Measurements from ENCODE around the gene RANBP3. TPM values are rescaled to one million over a fixed set of nuclear protein-coding genes. Genes with fewer than 3 reads are reported as not detected.
A peak's percentile ranks its signal among the peaks of the same experiment; 100 is the strongest.

The RANBP3 gene
- total RNA-seq, 6 experiments from 2014 or later: 57.6 to 80.9 (median 70.4) TPM

DNA sequence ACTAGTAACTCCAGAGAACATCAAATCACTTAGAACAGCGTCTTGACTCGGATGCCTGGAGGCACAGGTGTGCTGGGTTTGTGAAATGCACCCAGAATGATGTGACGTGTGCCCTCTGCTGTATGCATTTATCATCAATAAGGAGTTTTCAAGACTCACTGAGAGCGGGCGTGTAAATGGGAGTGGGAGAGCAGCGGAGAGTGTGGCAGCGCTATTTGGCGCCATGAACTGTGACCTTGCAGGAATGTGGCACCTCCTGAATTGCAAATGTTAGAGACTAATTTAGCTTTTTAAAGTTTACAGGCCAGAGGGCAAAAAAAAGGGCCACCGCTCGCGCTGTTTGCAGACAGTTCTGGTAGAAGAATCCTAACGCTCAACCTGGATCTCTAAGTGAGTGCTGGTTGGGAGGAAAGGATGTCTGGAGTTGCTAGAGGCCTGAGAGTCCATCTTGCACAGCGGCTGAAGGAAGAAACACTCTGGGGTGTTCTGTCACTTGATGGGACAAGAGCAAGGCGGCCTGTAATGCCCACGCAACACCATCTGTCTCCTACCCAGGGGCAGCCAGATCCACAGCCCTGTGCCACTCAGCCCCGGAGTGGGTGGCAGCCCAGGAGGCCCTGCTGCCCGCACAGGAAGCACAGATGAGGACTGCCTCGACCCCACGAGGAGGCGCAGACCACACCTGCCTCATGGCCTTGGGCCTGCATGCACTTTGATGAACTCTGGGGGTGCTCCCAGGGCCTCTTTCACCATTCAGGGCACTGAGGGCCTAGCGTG, 19.7 kb downstream of the RANBP3 start:
- Mint-ChIP-seq H3K27me3 (ENCODE audit: insufficient read depth) (peaks cover 1% of the 10 kb centered on the region), H3K4me3 (no peak overlapping the region), H3K9me3 (no peaks in the 10 kb centered on the region), H3K27ac (no peak overlapping the region), H3K4me1 (ENCODE audit: low read depth) (peaks cover 66% of the 10 kb centered on the region), H3K36me3 (ENCODE audit: low read depth) (peaks cover 5% of the 10 kb centered on the region; the same call in 1 of the 2 replicates)
- TF ChIP-seq, protein P1, sequence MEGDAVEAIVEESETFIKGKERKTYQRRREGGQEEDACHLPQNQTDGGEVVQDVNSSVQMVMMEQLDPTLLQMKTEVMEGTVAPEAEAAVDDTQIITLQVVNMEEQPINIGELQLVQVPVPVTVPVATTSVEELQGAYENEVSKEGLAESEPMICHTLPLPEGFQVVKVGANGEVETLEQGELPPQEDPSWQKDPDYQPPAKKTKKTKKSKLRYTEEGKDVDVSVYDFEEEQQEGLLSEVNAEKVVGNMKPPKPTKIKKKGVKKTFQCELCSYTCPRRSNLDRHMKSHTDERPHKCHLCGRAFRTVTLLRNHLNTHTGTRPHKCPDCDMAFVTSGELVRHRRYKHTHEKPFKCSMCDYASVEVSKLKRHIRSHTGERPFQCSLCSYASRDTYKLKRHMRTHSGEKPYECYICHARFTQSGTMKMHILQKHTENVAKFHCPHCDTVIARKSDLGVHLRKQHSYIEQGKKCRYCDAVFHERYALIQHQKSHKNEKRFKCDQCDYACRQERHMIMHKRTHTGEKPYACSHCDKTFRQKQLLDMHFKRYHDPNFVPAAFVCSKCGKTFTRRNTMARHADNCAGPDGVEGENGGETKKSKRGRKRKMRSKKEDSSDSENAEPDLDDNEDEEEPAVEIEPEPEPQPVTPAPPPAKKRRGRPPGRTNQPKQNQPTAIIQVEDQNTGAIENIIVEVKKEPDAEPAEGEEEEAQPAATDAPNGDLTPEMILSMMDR (IDR thresholded peaks at IDR 0.05): no peak
- no peak for DNase-seq

DNA sequence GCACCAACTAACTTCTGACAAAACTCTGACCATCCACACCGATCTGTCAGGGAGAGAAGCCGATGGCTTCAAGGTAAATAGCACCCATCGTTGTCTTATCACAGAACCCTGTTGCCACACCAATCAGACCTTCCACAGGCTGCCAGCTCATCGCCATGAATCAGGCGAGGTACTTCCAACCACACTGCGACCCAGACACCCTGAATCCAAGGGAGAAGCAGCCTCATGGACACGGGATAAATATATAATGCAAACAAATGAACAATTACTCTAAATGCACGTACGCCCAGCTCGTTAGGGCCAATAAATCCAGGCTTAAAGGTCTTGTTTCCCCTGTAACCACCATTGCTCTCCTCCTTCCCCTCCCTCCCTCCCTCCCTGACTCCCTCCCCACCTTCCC, 20.8 kb downstream of the RANBP3 start:
- H3K27me3 Mint-ChIP-seq (ENCODE audit: insufficient read depth): peaks cover 1% of the 10 kb centered on the region
- peaks cover 69% of the 10 kb centered on the region for H3K4me1 Mint-ChIP-seq (ENCODE audit: low read depth)
- no peak overlapping the region for H3K27ac Mint-ChIP-seq
- H3K36me3 Mint-ChIP-seq (ENCODE audit: low read depth): peaks cover 5% of the 10 kb centered on the region; the same call in 1 of the 2 replicates
- no peaks in the 10 kb centered on the region for H3K9me3 Mint-ChIP-seq
- no peak overlapping the region for H3K4me3 Mint-ChIP-seq
- TF ChIP-seq, protein P1 (IDR thresholded peaks at IDR 0.05): no peak
- DNase-seq: peak; percentile 32

DNA sequence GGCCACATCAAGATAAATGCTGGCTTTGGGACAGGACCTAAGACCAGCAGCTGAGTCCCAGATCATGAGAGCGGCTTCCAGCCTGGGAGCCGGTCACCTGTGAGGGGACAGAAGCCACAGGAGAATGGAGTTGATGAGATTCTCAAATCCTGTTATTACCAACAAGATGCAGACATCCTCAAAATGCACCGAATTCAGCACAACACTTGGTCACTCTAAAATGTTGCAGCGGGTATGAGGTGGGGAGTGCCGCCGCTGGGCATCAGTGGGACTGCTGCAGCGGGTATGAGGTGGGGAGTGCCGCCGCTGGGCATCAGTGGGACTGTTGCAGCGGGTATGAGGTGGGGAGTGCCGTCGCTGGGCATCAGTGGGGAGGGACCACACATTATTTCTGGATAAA, 21.2 kb downstream of the RANBP3 start:
- DNase-seq: no peak
- H3K27ac Mint-ChIP-seq: no peak overlapping the region
- TF ChIP-seq, protein P1 (IDR thresholded peaks at IDR 0.05): no peak
- peaks cover 5% of the 10 kb centered on the region; the same call in 1 of the 2 replicates for H3K36me3 Mint-ChIP-seq (ENCODE audit: low read depth)
- peaks cover 64% of the 10 kb centered on the region for H3K4me1 Mint-ChIP-seq (ENCODE audit: low read depth)
- no peaks in the 10 kb centered on the region for H3K9me3 Mint-ChIP-seq
- peaks cover 1% of the 10 kb centered on the region for H3K27me3 Mint-ChIP-seq (ENCODE audit: insufficient read depth)
- H3K4me3 Mint-ChIP-seq: no peak overlapping the region

DNA sequence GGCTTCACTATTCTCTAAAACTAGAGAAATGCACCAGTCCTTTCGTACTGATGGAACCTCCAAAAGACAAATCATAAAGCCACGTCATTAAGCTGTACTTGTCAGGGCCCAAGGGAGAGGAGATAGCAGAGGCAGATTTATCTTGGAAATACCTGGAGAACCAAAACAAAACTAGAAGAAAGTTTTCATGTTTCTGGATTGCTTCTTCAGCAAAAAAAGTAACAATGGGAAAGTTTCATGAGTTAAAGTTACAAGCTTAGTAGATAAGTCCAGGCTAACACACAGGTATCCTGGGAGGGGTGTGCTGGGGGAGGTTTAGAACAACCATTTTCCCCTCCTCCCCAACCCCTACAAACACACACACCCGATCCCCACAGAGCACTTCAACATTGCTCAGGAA, 21.6 kb downstream of the RANBP3 start:
- TF ChIP-seq, protein P1 (IDR thresholded peaks at IDR 0.05): no peak
- Mint-ChIP-seq H3K27ac (no peak overlapping the region), H3K4me1 (ENCODE audit: low read depth) (peaks cover 63% of the 10 kb centered on the region), H3K27me3 (ENCODE audit: insufficient read depth) (peaks cover 1% of the 10 kb centered on the region), H3K4me3 (no peak overlapping the region), H3K9me3 (no peaks in the 10 kb centered on the region), H3K36me3 (ENCODE audit: low read depth) (peaks cover 5% of the 10 kb centered on the region; the same call in 1 of the 2 replicates)
- no peak for DNase-seq

DNA sequence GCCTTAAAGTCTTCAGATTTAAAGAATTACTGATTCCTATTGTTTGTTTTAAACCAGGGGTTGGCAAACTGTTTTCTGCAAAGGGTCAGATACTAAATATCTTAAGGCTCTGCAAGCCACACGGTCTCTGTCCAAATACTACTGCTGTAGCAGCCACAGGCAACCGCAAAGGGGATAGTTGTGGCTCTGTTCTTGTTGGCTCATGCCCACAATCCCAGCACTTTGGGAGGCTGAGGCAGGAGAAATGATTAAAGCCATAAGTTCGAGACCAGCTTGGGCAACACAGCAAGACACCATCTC, 22.4 kb downstream of the RANBP3 start:
- TF ChIP-seq, protein P1 (IDR thresholded peaks at IDR 0.05): no peak

More for the DNA sequence above, 22.4 kb downstream of the RANBP3 start:
- Mint-ChIP-seq H3K27me3 (ENCODE audit: insufficient read depth) (peaks cover 1% of the 10 kb centered on the region), H3K27ac (peak overlapping the region; percentile 23; the same call in 1 of the 2 replicates), H3K4me3 (no peak overlapping the region), H3K9me3 (no peaks in the 10 kb centered on the region), H3K4me1 (ENCODE audit: low read depth) (peaks cover 63% of the 10 kb centered on the region), H3K36me3 (ENCODE audit: low read depth) (peaks cover 5% of the 10 kb centered on the region; the same call in 1 of the 2 replicates)
- DNase-seq: no peak

Data from HFFc6 (cell line).